ENCODE results near the gene SPON2.

GRCh38 chr4:1154126-1154522 is 18.3 kb downstream of the SPON2 start:
- TF ChIP-seq, protein P1, sequence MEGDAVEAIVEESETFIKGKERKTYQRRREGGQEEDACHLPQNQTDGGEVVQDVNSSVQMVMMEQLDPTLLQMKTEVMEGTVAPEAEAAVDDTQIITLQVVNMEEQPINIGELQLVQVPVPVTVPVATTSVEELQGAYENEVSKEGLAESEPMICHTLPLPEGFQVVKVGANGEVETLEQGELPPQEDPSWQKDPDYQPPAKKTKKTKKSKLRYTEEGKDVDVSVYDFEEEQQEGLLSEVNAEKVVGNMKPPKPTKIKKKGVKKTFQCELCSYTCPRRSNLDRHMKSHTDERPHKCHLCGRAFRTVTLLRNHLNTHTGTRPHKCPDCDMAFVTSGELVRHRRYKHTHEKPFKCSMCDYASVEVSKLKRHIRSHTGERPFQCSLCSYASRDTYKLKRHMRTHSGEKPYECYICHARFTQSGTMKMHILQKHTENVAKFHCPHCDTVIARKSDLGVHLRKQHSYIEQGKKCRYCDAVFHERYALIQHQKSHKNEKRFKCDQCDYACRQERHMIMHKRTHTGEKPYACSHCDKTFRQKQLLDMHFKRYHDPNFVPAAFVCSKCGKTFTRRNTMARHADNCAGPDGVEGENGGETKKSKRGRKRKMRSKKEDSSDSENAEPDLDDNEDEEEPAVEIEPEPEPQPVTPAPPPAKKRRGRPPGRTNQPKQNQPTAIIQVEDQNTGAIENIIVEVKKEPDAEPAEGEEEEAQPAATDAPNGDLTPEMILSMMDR (conservative IDR thresholded peaks at IDR 0.05 in 1 of 2, IDR thresholded peaks at IDR 0.05 in 1 of 2; ENCODE audit: extremely low read depth in 1 of 2, insufficient read depth in 1 of 2, low read depth in 1 of 2, low read length in 2 of 2) = no peak
- no peak for TF ChIP-seq EZH2 (IDR thresholded peaks at IDR 0.05; ENCODE audit: borderline replicate concordance, low read length)
